Aorta (tissue), 5 donors: Measurements from ENCODE around the gene SMAD2. TPM values are rescaled to one million over a fixed set of nuclear protein-coding genes. Genes with fewer than 3 reads are reported as not detected.
"Not testable (repeated sequence)": the region's sequence is repeated elsewhere in the genome, so short reads cannot be mapped to it uniquely, and the experiment has no call there.

Experiments used
- ATAC-seq: fragments of 200-7000 bp; cut with Tn5 transposase; one replicate; pipeline ENCODE4 v1.9.1; 2022; ENCODE audit warnings: moderate library complexity; ENCODE audit not compliant: low FRiP score
- DNase-seq, 2 donors: peaks; one replicate each; pipeline ENCODE4 v3.0.0-alpha.2; 2020
- H3K27ac ChIP-seq, 2 donors: one replicate each; pipeline ENCODE4 v1.5.1; 2013; ENCODE audit warnings: low read length in 2 of 2, mild to moderate bottlenecking in 2 of 2, moderate library complexity in 2 of 2, control low read depth in 1 of 2, inconsistent platforms in 1 of 2, low read depth in 1 of 2
- H3K27me3 ChIP-seq, 2 donors: one replicate each; pipeline ENCODE4 v1.6.1; 2013; ENCODE audit warnings: control low read depth in 1 of 2, low read length in 1 of 2, mild to moderate bottlenecking in 1 of 2, moderate library complexity in 1 of 2; ENCODE audit not compliant: insufficient read depth in 2 of 2, control insufficient read depth in 1 of 2
- H3K36me3 ChIP-seq, 2 donors: one replicate each; pipeline ENCODE4 v1.6.1; 2013; ENCODE audit warnings: control low read depth in 1 of 2, low read length in 1 of 2, mild to moderate bottlenecking in 1 of 2; ENCODE audit not compliant: insufficient read depth in 2 of 2, control insufficient read depth in 1 of 2
- H3K4me1 ChIP-seq, 2 donors: one replicate each; pipeline ENCODE4 v1.6.1; 2013; ENCODE audit warnings: low read length in 2 of 2, control low read depth in 1 of 2, mild to moderate bottlenecking in 1 of 2, moderate library complexity in 1 of 2; ENCODE audit not compliant: insufficient read depth in 2 of 2, control insufficient read depth in 1 of 2
- H3K4me3 ChIP-seq, 2 donors: one replicate each; pipeline ENCODE4 v1.5.1; 2013; ENCODE audit warnings: low read length in 2 of 2, control low read depth in 1 of 2, mild to moderate bottlenecking in 1 of 2
- H3K9me3 ChIP-seq: one replicate; pipeline ENCODE4 v1.6.1; 2013; ENCODE audit warnings: mild to moderate bottlenecking, low read length; ENCODE audit not compliant: control insufficient read depth
- WGBS, 2 donors: extraction: QIAGEN DNeasy Blood & Tissue Kit; methylation state at CpG; one replicate each; pipeline ENCODE4 v1.1.7; 2013; 5-methylcytosine and 5-hydroxymethylcytosine counted together
- intact Hi-C, 2 donors: fragments of 100-400 bp; cut with DNase I; formaldehyde crosslinking; loops; one replicate each; pipeline versions ENCODE4 v1.14.2 to v1.15.0; 2022
- polyA plus RNA-seq, 2 donors: library from polyadenylated mRNA; stranded (reverse); fragments of 200-250 nt; gene quantifications; one replicate each; pipeline ENCODE4 v1.2.3, GENCODE V29; 2013
- total RNA-seq, 2 donors: library from RNA; stranded (reverse); fragmentation: NEBNext Ultra II Directional; extraction: Animal tissue kit (Norgen Biotek cat#: 25700); gene quantifications; one replicate each; pipeline ENCODE4 v1.2.1, GENCODE V29; 2021
- donor health status: healthy with polysubstance abuse.
- donor health status: Bipolar disorder and iron deficiency.
- donor health status: DM: no; HTN: no; CAD: no.
- donor health status: DM: no; HTN: no; CAD: no.
- donor health status: DM: yes; HTN: yes; CAD: no.

The SMAD2 gene
- total and polyA plus RNA-seq, 4 donors = 45.4 to 137 (median 104) TPM

DNA sequence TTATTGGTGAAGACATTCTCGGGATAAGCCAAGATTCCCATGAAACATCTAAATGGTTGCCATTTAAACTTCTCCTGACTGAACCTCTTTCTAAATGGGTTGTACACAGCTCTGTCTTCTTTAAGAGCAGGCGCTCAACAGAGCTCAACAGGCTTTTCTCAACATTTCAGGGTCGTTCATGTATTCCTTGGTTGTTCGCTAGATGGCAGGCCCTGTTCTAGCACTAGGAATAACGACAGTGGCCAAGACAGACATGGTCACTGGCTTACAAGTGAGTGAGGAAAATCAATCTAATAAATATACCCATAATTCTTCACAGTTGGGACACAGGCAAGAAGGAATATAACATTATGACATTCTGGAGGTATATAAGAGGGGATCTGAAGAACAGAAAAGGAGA, 154.5 kb downstream of the SMAD2 start:
- no peaks in the 10 kb centered on the region for H3K4me1 ChIP-seq
- WGBS, 2 donors = 59 to 64% methylated on average over 5 of the region's 5 CpGs
- no peak overlapping the region for H3K4me3 ChIP-seq
- ATAC-seq (no peak), DNase-seq (no peak)
- intact Hi-C loops = no loop called here
- no peak overlapping the region for H3K27ac ChIP-seq
- no peaks in the 10 kb centered on the region for H3K36me3 ChIP-seq
- H3K9me3 ChIP-seq = no peaks in the 10 kb centered on the region
- no peaks in the 10 kb centered on the region for H3K27me3 ChIP-seq

GRCh38 chr18:47773931-47774330, 156.5 kb downstream of the SMAD2 start:
- H3K9me3 ChIP-seq = no peaks in the 10 kb centered on the region
- no peaks in the 10 kb centered on the region for H3K36me3 ChIP-seq
- no peaks in the 10 kb centered on the region for H3K4me1 ChIP-seq
- H3K4me3 ChIP-seq = no peak overlapping the region
- ATAC-seq (no peak), DNase-seq (no peak)
- WGBS, 2 donors = 83 to 84% methylated on average over 2 of the region's 2 CpGs
- H3K27ac ChIP-seq = no peak overlapping the region
- intact Hi-C loops = loop anchor here in 1 of 2 donors (2.0 kb wide), 1 partner anchor 249 kb away; no protein-coding TSS in a partner anchor
- no peaks in the 10 kb centered on the region for H3K27me3 ChIP-seq

DNA sequence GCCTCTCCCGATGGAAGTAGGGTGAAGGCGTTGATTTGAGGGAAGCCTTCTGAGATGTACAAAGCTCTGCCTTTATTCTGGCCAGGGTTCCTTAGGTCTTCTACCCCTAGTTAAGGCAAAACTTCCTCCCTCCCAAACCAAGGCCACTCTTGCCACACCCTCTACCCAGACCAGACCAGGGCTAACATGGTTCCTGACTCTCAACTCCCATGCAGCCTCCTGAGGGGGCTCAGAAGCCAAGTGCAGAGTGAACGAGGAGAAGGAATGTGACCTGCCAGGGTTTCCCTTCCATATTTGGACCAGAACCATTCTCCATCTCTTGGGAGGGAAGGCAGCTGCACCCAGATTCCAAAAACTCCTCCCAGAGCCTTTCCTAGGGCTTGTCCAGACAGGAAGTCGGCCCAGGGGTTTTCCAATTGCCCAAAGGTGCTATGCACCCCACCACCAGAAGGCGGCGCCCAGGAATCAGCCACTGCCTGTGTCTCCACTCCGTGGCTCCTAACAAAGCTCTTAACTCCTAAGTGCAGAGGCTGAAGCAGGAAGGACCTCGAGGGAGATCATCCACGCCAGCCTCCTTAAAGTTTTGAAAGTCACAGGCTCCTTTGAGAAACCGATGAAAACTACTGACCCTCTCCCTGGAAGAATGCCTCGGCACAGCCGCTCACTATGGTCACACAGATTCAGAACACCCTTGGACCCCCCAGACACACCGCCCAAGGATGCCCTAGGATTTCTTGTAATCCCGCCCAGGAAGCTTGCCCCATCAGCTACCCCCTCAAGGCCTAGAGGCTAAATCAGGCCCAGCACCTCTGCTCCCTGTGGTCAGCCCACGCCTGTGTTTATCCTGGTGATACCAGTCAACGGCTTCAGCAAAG, 157.8 kb downstream of the SMAD2 start:
- Histone ChIP-seq H3K27me3 (no peaks in the 10 kb centered on the region), H3K27ac (no peak overlapping the region), H3K4me3 (no peak overlapping the region), H3K9me3 (no peaks in the 10 kb centered on the region), H3K4me1 (no peaks in the 10 kb centered on the region), H3K36me3 (no peaks in the 10 kb centered on the region)
- intact Hi-C loops = loop anchor here in 1 of 2 donors (2.0 kb wide), 1 partner anchor 250 kb away; no protein-coding TSS in a partner anchor
- DNase-seq (no peak), ATAC-seq (no peak)
- 67 to 68% methylated on average over 16 of the region's 16 CpGs for WGBS, 2 donors

GRCh38 chr18:47771922-47772321, 158.5 kb downstream of the SMAD2 start:
- H3K36me3 ChIP-seq = no peaks in the 10 kb centered on the region
- intact Hi-C loops = loop anchor here in 1 of 2 donors (2.0 kb wide), 1 partner anchor 251 kb away; no protein-coding TSS in a partner anchor
- no peak overlapping the region for H3K27ac ChIP-seq
- no peak overlapping the region for H3K4me3 ChIP-seq
- H3K27me3 ChIP-seq = no peaks in the 10 kb centered on the region
- no peaks in the 10 kb centered on the region for H3K4me1 ChIP-seq
- H3K9me3 ChIP-seq = no peaks in the 10 kb centered on the region
- 64 to 65% methylated on average over 3 of the region's 3 CpGs for WGBS, 2 donors
- ATAC-seq = no peak
- no peak for DNase-seq

DNA sequence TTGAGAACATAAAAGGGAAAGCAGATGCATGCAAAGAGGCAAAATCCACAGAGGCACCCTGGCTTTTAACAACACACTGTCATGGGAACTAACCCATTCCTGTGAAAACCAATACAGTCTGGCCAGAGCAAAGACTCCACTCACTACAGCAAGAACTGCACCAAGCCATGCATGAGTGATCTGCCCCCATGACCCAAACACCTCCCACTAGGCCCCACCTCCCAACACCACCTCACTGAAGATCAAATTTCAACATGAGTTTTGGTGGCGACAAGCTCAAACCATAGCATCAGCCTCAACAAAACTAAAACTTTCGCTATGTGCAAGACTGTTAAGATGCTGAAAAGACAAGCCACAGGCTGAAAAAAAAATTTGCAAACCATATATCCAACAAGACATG, 162.8 kb downstream of the SMAD2 start:
- Histone ChIP-seq H3K36me3 (no peaks in the 10 kb centered on the region), H3K27ac (no peak overlapping the region), H3K4me1 (no peaks in the 10 kb centered on the region), H3K9me3 (no peaks in the 10 kb centered on the region), H3K4me3 (no peak overlapping the region), H3K27me3 (no peaks in the 10 kb centered on the region)
- ATAC-seq = no peak
- no peak for DNase-seq
- intact Hi-C loops = no loop called here
- 79 to 86% methylated on average over 2 of the region's 2 CpGs for WGBS, 2 donors

DNA sequence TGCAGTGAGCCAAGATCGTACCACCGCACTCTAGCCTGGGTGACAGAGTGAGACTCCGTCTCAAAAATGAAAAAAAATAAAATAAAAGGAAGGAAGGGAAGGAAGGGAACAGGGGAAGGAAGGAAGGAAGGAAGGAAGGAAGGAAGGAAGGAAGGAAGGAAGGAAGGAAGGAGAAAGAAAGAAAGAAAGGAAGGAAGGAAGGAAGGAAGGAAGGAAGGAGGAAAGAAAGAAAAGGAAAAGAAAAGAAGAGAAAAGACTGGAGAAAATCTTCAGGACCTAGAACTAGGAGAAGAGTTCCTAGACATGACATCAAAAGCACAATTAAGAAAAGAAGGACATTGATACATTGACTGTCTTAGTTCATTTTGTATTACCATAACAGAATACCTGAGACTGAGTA, 163.3 kb downstream of the SMAD2 start:
- intact Hi-C loops, ATAC-seq, H3K9me3 ChIP-seq, H3K27me3 ChIP-seq, H3K36me3 ChIP-seq, H3K27ac ChIP-seq, DNase-seq, H3K4me3 ChIP-seq, H3K4me1 ChIP-seq: not testable (repeated sequence)
- 90 to 97% methylated on average over 3 of the region's 3 CpGs for WGBS, 2 donors
